H1 (cell line): Measurements from ENCODE around the gene PPIL6. TPM values are rescaled to one million over a fixed set of nuclear protein-coding genes. Genes with fewer than 3 reads are reported as not detected.

Source experiments
- polyA plus RNA-seq, 7 experiments: library from polyadenylated mRNA; depleted of rRNA in 3 of 7; stranded (reverse) in 5 of 7; unstranded in 2 of 7; fragments of >200 nt in 5 of 7; fragments of 200-250 nt in 2 of 7; gene quantifications; 1 replicate in 5 of 7; 2 replicates in 1 of 7; 4 replicates in 1 of 7; pipeline versions ENCODE4 v1.2.1 to v1.2.3, GENCODE V29; 2011 to 2013; ENCODE audit warnings: missing spikeins in 2 of 7, mixed read lengths in 2 of 7
- total RNA-seq: library from RNA; stranded (reverse); fragmentation: NEBNext Ultra II Directional; extraction: Animal tissue kit (Norgen Biotek cat#: 25700); gene quantifications from 2 replicates; pipeline ENCODE4 v1.2.1, GENCODE V29; 2021
- TF ChIP-seq, protein P1 (sequence below), 3 experiments: IDR thresholded peaks; 1 replicate in 2 of 3; 2 replicates in 1 of 3; pipeline versions ENCODE4 v1.5.1 to v1.6.1; 2011; ENCODE audit warnings: low read length in 3 of 3, mild to moderate bottlenecking in 3 of 3, inconsistent platforms in 2 of 3, low read depth in 1 of 3, moderate library complexity in 1 of 3; ENCODE audit not compliant: insufficient read depth in 1 of 3; ENCODE audit errors: control extremely low read depth in 1 of 3

PPIL6 gene
- total and polyA plus RNA-seq, 2 of the 8 experiments (the other 6 are each of a cell fraction or from before 2014, with no cell fraction given) = 0.42 to 1.3 TPM

GRCh38 chr6:109343518-109343917 lies 96.9 kb downstream of the PPIL6 start (continued):
- TF ChIP-seq, protein P1, sequence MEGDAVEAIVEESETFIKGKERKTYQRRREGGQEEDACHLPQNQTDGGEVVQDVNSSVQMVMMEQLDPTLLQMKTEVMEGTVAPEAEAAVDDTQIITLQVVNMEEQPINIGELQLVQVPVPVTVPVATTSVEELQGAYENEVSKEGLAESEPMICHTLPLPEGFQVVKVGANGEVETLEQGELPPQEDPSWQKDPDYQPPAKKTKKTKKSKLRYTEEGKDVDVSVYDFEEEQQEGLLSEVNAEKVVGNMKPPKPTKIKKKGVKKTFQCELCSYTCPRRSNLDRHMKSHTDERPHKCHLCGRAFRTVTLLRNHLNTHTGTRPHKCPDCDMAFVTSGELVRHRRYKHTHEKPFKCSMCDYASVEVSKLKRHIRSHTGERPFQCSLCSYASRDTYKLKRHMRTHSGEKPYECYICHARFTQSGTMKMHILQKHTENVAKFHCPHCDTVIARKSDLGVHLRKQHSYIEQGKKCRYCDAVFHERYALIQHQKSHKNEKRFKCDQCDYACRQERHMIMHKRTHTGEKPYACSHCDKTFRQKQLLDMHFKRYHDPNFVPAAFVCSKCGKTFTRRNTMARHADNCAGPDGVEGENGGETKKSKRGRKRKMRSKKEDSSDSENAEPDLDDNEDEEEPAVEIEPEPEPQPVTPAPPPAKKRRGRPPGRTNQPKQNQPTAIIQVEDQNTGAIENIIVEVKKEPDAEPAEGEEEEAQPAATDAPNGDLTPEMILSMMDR (IDR thresholded peaks at IDR 0.05; ENCODE audit: control extremely low read depth in 1 of 3, insufficient read depth in 1 of 3, low read depth in 1 of 3, low read length in 3 of 3) = no peak
- TF ChIP-seq, all 59 proteins: peak for 0
